Measurements from ENCODE around the gene CAB39L.
"Not testable (repeated sequence)": the region's sequence is repeated elsewhere in the genome, so short reads cannot be mapped to it uniquely, and the experiment has no call there.

CAB39L gene

GRCh38 chr13:49305792-49306425 lies 138.0 kb downstream of the CAB39L start:
- no peak for DNase-seq

GRCh38 chr13:49304763-49305700 lies 138.8 kb downstream of the CAB39L start:
- no peak for DNase-seq

DNA sequence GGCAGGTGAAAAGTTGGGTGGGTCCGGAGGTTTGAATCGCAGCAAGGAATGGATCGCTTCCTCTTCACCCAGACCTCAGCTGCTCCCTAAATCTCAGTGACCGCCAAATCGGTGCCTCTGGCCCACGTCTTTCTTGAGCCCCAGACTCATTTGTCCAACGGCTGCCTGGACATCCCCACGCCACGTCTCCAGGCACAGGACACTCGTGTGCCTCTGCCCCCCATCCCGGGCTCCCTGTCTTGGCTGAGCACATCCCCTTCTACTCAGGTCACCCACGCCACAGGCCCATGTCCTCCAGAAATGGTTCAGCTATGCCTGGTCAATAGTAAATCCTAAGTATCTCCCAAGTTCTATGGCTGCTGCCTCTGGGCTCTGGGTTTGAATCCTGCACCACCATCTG lies 139.5 kb downstream of the CAB39L start:
- no peak for DNase-seq

GRCh38 chr13:49303533-49304252 lies 140.2 kb downstream of the CAB39L start:
- no peak for DNase-seq

DNA sequence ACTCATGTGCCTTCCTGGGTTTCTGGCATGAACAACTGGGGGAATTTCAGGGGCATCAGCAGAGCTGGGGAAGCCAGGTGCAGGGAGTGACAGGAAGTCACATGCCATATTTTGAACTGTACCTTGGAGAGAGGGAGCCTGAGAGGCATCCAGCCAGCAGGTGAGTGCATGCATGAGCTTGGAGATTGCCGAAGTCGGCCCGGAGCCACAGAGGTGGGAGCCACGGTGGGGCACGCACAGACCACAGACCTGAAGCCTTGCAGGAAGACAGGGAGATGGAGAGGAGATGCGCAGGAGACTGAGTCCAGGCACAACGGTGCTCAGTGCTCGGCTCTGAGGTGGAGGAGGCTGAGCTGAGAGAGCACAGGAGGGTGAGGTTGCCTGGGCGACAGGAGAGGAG lies 141.0 kb downstream of the CAB39L start:
- no peak for DNase-seq

GRCh38 chr13:49302222-49302621 lies 141.6 kb downstream of the CAB39L start:
- DNase-seq: no peak

DNA sequence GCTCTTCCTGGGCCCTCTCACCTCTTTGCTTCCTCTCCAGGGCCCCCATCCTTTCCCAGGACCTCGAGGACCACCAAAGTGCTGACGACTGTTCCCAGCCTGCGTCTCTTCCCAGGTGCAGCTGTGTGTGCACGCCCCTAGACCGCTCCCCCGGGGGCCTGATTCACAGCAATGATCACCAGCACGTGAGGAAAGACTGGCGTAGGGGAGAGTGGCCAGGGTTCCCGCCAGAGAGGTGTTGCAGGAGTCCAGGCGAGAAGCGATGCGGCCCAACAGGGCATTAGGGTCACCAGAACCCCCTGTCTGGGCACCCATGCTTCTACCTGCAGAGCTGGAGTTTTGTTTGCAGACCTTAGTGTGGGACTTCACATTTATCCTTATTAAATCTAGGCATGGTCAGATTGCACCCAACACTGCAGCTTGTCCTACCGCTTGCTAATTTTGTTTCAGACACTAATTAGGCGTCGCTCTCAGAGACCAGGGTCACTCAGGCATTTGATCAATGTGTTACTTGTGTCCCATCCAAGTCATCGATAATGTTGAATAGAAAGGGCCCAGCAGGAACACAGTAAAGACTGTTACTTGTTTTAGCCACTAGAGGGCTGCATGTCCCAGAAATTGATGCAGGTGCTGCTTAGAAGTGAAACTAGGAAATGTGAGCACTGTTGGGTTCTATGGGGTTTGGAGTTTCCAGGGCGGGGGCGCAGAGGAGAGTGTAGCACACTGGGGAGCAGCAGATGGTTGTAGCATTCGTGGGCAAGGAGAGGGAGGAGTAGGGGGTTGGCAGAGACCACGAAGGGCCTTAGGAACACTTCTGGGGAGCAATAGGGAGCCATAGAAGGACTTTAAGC lies 142.9 kb downstream of the CAB39L start:
- peak; percentile 65 for DNase-seq

GRCh38 chr13:49300276-49300675 lies 143.6 kb downstream of the CAB39L start:
- DNase-seq: no peak

DNA sequence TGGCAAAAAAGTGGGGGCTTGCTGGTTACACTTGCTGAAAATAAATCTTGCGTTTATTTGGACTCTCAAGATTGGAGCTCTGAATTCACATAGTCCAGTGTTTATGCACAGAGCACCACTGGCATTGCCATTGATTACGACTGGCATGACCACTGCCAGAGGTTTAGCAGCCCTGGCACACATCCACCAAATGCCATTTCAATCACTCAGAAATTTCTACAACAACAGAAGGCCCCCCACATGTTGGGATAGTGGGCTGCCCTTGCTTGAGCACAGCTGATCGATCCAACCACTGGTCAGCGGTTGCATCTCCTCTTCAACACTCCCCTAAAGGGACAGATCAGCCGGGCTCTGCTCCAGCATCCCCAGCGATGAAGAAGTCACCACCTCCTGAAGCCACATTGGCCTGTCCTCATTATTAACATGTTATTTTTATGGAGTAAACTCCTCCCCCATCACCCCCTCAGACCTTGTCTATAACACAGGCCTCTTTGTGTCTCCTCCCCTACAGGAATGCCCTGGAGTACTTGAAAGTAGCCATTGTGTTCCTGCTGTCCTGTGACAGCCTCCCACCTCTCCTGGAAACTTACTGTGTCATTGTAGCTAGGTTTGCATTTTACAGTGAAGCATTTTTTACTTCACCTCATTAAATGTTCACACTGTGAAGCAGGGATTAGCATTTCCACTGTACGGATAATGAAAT lies 144.8 kb downstream of the CAB39L start:
- DNase-seq: no peak

DNA sequence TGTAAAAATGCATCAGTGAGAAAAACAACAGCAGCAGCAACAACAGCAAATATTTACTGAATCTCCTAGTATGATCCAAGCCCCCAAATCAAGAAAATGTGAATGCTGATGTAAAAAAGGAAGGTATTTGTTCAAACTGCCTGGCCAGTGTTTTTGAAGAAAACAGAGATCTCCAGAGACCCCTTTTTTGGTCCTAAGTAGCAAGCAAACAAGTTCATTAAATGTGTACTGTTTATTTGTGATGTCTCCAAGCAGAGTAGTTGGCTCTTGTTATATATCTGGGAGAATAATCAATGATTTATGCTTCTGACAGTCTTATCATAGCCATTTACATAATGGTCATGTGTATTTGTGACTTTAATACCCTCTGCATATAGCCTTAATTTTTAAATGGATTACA lies 145.4 kb downstream of the CAB39L start:
- no peak for DNase-seq

- no peak for DNase-seq
Measured at GRCh38 chr13:49297338-49297737, 146.5 kb downstream of the CAB39L start.

- no peak for DNase-seq
Measured at GRCh38 chr13:49296659-49297058, 147.2 kb downstream of the CAB39L start.

GRCh38 chr13:49295244-49295643 lies 148.6 kb downstream of the CAB39L start:
- no peak for DNase-seq

DNA sequence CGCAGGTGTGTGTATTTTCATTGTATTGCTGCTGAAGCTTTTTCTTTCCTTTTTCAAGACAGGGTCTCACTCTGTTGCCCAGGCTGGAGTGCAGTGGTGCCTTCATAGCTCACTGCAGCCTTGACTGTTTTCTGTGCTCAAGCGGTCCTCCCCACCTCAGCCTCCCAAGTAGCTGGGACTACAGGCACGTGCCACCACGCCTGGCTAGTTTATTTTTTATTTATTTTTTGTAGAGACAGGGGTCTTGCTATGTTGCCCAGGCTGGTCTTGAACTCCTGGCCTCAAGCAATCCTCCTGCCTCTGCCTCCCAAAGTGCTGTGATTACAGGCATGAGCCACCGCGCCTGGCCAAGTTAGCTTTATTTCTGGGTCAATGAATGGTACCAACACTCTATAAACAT lies 149.1 kb downstream of the CAB39L start:
- DNase-seq: not testable (repeated sequence)

DNA sequence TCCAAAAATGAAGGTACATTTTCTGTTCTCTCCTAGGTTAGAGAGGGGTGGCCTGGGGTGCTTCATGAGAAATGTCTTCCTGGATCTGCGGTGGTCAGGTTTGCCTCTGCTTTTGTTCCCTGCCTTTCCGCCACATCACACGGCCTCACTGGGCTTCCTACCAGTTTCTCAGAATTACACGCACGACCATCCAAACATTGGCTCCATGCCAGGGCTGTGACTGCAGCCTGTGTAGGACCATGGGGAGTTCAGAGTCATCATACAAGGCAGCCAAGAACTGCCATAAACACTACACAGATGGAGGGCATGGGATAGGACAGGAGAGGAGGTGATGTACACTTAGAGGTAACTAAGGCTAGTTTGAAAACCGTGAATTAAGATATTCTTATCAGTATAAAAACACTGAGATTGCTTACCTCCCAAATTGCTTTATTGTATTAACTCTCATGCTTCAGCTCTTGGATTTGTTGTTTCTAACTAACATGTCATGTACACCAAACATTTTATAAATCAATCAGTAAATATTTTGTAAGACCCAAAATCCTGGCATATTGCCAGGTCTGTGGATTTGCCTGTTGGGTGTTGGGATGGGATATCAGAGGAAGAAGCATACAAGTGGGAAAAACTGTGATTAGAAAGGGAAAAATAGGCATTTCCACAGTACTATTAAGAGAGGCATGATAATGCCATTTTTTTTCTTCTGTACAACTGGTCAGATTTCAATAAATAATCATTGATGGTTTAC lies 150.9 kb downstream of the CAB39L start:
- DNase-seq: no peak

GRCh38 chr13:49288458-49288857 lies 155.4 kb downstream of the CAB39L start:
- no peak for DNase-seq

DNA sequence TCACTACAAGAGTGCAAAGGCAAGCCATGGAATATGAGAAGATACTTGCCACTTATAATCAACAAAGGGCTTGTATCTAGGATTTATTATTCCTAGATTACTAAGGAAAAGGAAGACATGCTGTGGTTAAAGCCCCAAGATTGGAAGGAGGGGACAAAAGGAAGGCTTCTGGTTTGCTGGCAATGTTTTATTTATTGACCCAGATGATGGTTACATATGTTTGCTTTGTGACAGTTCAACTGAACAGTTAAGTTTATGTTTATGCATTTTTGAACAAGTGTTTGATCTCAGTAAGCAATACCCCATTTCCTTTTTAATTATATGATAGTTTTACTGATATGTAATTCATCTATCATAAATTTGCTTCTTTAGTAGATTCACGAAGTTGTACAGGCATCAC lies 155.9 kb downstream of the CAB39L start:
- no peak for DNase-seq

GRCh38 chr13:49279885-49280284 lies 164.0 kb downstream of the CAB39L start:
- DNase-seq: no peak

DNA sequence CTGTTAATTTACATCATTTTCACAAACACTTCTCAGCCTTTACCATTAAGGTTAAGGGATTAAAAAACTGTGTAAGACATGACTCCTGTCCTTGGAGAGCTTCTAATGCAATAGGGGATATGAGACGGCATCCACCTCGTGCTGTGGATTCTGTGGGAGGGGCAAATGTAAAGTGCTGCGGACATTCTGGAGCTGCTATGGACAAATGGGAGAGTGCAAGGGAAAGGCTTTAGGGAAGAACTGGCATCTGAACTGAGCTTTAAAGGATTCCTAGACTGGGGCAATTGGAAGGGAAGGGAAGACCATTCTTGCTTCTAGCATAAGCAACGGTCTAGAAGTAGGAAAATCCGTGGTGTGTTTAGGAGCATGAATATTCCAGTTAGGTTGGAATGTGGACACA lies 164.8 kb downstream of the CAB39L start:
- DNase-seq: no peak

DNA sequence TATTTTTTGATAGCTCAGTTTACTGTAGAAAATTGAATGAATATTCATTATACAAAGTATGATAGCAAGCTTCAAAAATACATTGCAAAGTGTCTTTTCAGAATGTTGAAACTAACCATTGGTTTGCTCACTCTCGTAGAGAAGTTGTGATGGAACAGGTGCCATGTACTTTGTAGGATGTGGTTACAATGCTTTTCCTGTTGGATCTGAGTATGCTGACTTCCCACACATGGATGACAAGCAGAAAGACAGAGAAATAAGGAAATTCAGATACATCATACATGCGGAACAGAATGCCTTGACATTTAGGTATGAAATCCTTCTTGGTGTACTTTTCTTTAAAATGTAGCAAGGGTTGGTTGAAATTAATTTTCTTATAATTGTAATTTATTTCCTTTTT lies 165.7 kb downstream of the CAB39L start:
- DNase-seq: no peak

- DNase-seq: no peak
Measured at GRCh38 chr13:49272296-49272695, 171.6 kb downstream of the CAB39L start.
